IMR-90 (cell line): Measurements from ENCODE around the gene PLCH1. TPM values are rescaled to one million over a fixed set of nuclear protein-coding genes. Genes with fewer than 3 reads are reported as not detected.

ENCODE experiments used
- ATAC-seq: fragments of 200-7000 bp; cut with Tn5 transposase; 2 replicates; pipeline ENCODE4 v1.9.1; 2020; ENCODE audit warnings: low read depth, mild to moderate bottlenecking, moderate library complexity
- BruUV-seq: library from RNA; stranded (reverse); fragments of 400-500 nt; replicated peaks from 2 replicates; lab custom pipeline; 2021; lab: Mats Ljungman, UMichigan
- CTCF ChIA-PET: fragments of 300-600 bp; formaldehyde crosslinking; extraction: SDS; loops from one replicate; lab custom pipeline; 2021; ENCODE audit warnings: antibody characterized with exemption; lab: Yijun Ruan, JAX
- POLR2A ChIA-PET: fragments of 300-600 bp; sonication (Branson Sonifier 250); formaldehyde crosslinking; loops from one replicate; lab custom pipeline; 2022; ENCODE audit warnings: antibody characterized with exemption; ENCODE audit not compliant: unreplicated experiment; lab: Charles Lee
- DNase-seq: peaks from one replicate; pipeline ENCODE4 v3.0.0; 2013
- H2AFZ ChIP-seq: replicated peaks from 2 replicates; pipeline ENCODE3; 2013; ENCODE audit warnings: low read length, mild to moderate bottlenecking; ENCODE audit not compliant: poor library complexity
- H2AK5ac ChIP-seq: 2 replicates; pipeline ENCODE4 v1.6.1; 2013; ENCODE audit warnings: low read depth, low read length, inconsistent platforms
- H2AK9ac ChIP-seq: replicated peaks from 2 replicates; pipeline ENCODE3; 2013; ENCODE audit warnings: mild to moderate bottlenecking, low read depth, low read length, moderate library complexity; ENCODE audit not compliant: poor library complexity
- H2BK120ac ChIP-seq: 2 replicates; pipeline ENCODE4 v1.6.1; 2013; ENCODE audit warnings: low read depth, low read length, inconsistent platforms
- H2BK15ac ChIP-seq: 3 replicates; pipeline ENCODE4 v1.6.1; 2013; ENCODE audit warnings: low read depth, low read length, inconsistent platforms
- H2BK20ac ChIP-seq: 2 replicates; pipeline ENCODE4 v1.6.1; 2013; ENCODE audit warnings: low read depth, mild to moderate bottlenecking, inconsistent platforms, low read length, moderate library complexity
- H2BK5ac ChIP-seq: 2 replicates; pipeline ENCODE4 v1.6.1; 2013; ENCODE audit warnings: mild to moderate bottlenecking, low read depth, low read length, inconsistent platforms; ENCODE audit not compliant: poor library complexity, severe bottlenecking
- H3K14ac ChIP-seq: replicated peaks from 2 replicates; pipeline ENCODE4 v1.6.1; 2013; ENCODE audit warnings: low read depth, low read length, inconsistent platforms
- H3K18ac ChIP-seq: 2 replicates; pipeline ENCODE4 v1.6.1; 2013; ENCODE audit warnings: low read depth, low read length, control low read depth
- H3K23ac ChIP-seq: 2 replicates; pipeline ENCODE4 v1.6.1; 2013; ENCODE audit warnings: low read depth, low read length, inconsistent platforms
- H3K27ac ChIP-seq: 2 replicates; pipeline ENCODE4 v1.5.1; 2013; ENCODE audit warnings: mild to moderate bottlenecking, control low read depth, low read length; ENCODE audit not compliant: insufficient read depth
- H3K27me3 ChIP-seq: 2 replicates; pipeline ENCODE4 v1.6.1; 2013; ENCODE audit warnings: low read length; ENCODE audit not compliant: control insufficient read depth, insufficient read depth
- H3K36me3 ChIP-seq: 2 replicates; pipeline ENCODE4 v1.6.1; 2013; ENCODE audit warnings: low read length, mixed read lengths; ENCODE audit not compliant: control insufficient read depth, insufficient read depth
- H3K4ac ChIP-seq: 2 replicates; pipeline ENCODE4 v1.6.1; 2013; ENCODE audit warnings: low read depth, low read length, inconsistent platforms
- H3K4me1 ChIP-seq: 2 replicates; pipeline ENCODE4 v1.6.1; 2013; ENCODE audit warnings: low read length, mixed read lengths; ENCODE audit not compliant: control insufficient read depth, insufficient read depth
- H3K4me2 ChIP-seq: 2 replicates; pipeline ENCODE4 v1.6.1; 2013; ENCODE audit warnings: low read depth, mild to moderate bottlenecking, control low read depth, low read length, moderate library complexity
- H3K4me3 ChIP-seq: 2 replicates; pipeline ENCODE4 v1.5.1; 2013; ENCODE audit warnings: low read depth, mild to moderate bottlenecking, control low read depth, low read length, moderate library complexity; ENCODE audit not compliant: insufficient read depth
- H3K56ac ChIP-seq: 2 replicates; pipeline ENCODE4 v1.6.1; 2013; ENCODE audit warnings: low read length, inconsistent platforms; ENCODE audit not compliant: insufficient read depth; ENCODE audit errors: extremely low read depth
- H3K79me1 ChIP-seq, 2 experiments: 2 replicates each; pipeline ENCODE4 v1.6.1; 2013; ENCODE audit warnings: low read length in 2 of 2, inconsistent platforms in 1 of 2, low read depth in 1 of 2
- H3K9ac ChIP-seq: 2 replicates; pipeline ENCODE4 v1.6.1; 2013; ENCODE audit warnings: low read depth, low read length, control low read depth
- H3K9me1 ChIP-seq: 2 replicates; pipeline ENCODE4 v1.6.1; 2013; ENCODE audit warnings: low read length, inconsistent platforms; ENCODE audit not compliant: insufficient read depth
- H3K9me3 ChIP-seq: 2 replicates; pipeline ENCODE4 v1.6.1; 2013; ENCODE audit warnings: low read length; ENCODE audit not compliant: control insufficient read depth, insufficient read depth
- H4K20me1 ChIP-seq: 2 replicates; pipeline ENCODE4 v1.6.1; 2013; ENCODE audit warnings: low read length, inconsistent platforms; ENCODE audit not compliant: insufficient read depth
- H4K5ac ChIP-seq: 2 replicates; pipeline ENCODE4 v1.6.1; 2013; ENCODE audit warnings: mild to moderate bottlenecking, low read depth, low read length, control low read depth
- H4K8ac ChIP-seq, 2 experiments: 2 replicates each; pipeline ENCODE4 v1.6.1; 2013; ENCODE audit warnings: low read depth in 2 of 2, low read length in 2 of 2, control low read depth in 1 of 2, inconsistent platforms in 1 of 2
- H4K91ac ChIP-seq: 2 replicates; pipeline ENCODE4 v1.6.1; 2013; ENCODE audit warnings: low read depth, low read length, inconsistent platforms; ENCODE audit not compliant: insufficient read depth
- CHD1 ChIP-seq: IDR thresholded peaks from 2 replicates; pipeline ENCODE4 v1.6.1; 2012; ENCODE audit warnings: low read depth, low read length, improper control_type of control experiment
- CTCF ChIP-seq: conservative IDR thresholded peaks from 2 replicates; pipeline ENCODE4 v1.5.1; 2012; ENCODE audit warnings: mild to moderate bottlenecking, low read depth, low read length, improper control_type of control experiment
- MAFK ChIP-seq: IDR thresholded peaks from 2 replicates; pipeline ENCODE4 v1.6.1; 2012; ENCODE audit warnings: low read depth, low read length, improper control_type of control experiment
- MXI1 ChIP-seq: IDR thresholded peaks from 2 replicates; pipeline ENCODE4 v1.6.1; 2012; ENCODE audit warnings: low read depth, mild to moderate bottlenecking, low read length, moderate library complexity, borderline replicate concordance
- RFX5 ChIP-seq: IDR thresholded peaks from 2 replicates; pipeline ENCODE4 v1.8.0; 2012; ENCODE audit warnings: low read depth, mild to moderate bottlenecking, low read length, moderate library complexity
- WGBS, 2 experiments: methylation state at CpG; one replicate each; pipeline versions ENCODE4 v1.1.5 to v1.1.7; 2013; ENCODE audit warnings: missing lambda C conversion rate in 2 of 2; ENCODE audit not compliant: insufficient read length in 1 of 2; ENCODE audit errors: extremely low coverage in 2 of 2; 5-methylcytosine and 5-hydroxymethylcytosine counted together
- dilution Hi-C: fragments of 300-500 bp; cut with HindIII; formaldehyde crosslinking; loops from one replicate; pipeline ENCODE4 v1.14.3; 2018; ENCODE audit warnings: low sequenced_read_pairs; ENCODE audit not compliant: unreplicated experiment
- in situ Hi-C: fragments of 300-500 bp; cut with MboI; formaldehyde crosslinking; loops from 3 replicates; pipeline ENCODE4 v1.14.3; 2019; ENCODE audit warnings: low sequenced_read_pairs, inconsistent platforms, mixed read lengths
- intact Hi-C: fragments of 100-400 bp; cut with micrococcal nuclease; formaldehyde crosslinking; loops from 2 replicates; pipeline ENCODE4 v1.10.0; 2022
- polyA plus RNA-seq, 3 experiments: library from polyadenylated mRNA; depleted of rRNA; stranded (reverse); fragments of >200 nt; gene quantifications; 2 replicates each; pipeline ENCODE4 v1.2.3, GENCODE V29; 2012; ENCODE audit warnings: low replicate concordance in 1 of 3
- total RNA-seq: library from RNA; depleted of rRNA; stranded (reverse); fragments of >200 nt; gene quantifications from 2 replicates; pipeline ENCODE4 v1.2.3, GENCODE V29; 2012

Gene PLCH1
- total and polyA plus RNA-seq, 2 of the 4 experiments (the other 2 are of a cell fraction) = not detected

GRCh38 chr3:155411500-155412223, 333.2 kb downstream of the PLCH1 start:
- dilution Hi-C loops = no loop called here
- Histone ChIP-seq H3K27me3 (no peaks in the 10 kb centered on the region), H3K56ac (no peak overlapping the region), H3K4ac (no peak overlapping the region), H2BK120ac (no peak overlapping the region), H2AK9ac (no peak overlapping the region), H2BK15ac (no peak overlapping the region), H4K20me1 (no peaks in the 10 kb centered on the region), H4K5ac (no peak overlapping the region), H2AFZ (no peak overlapping the region), H3K18ac (no peak overlapping the region), H4K91ac (no peak overlapping the region), H3K4me2 (no peak overlapping the region), H3K36me3 (no peaks in the 10 kb centered on the region), H3K9me3 (no peaks in the 10 kb centered on the region), H3K4me3 (no peak overlapping the region), H3K23ac (no peak overlapping the region), H2AK5ac (no peak overlapping the region), H2BK5ac (no peak overlapping the region), H2BK20ac (no peak overlapping the region), H3K9ac (no peak overlapping the region), H4K8ac (no peak overlapping the region), H3K14ac (no peak overlapping the region), H3K9me1 (0 out of 2 replicates have a peak, but pooled peaks cover 3% of the 10 kb centered on the region), H3K27ac (no peak overlapping the region), H3K79me1 (no peaks in the 10 kb centered on the region), H3K4me1 (no peaks in the 10 kb centered on the region)
- in situ Hi-C loops = no loop called here
- intact Hi-C loops = no loop called here
- POLR2A ChIA-PET = no interaction called here
- no TSS peak for BruUV-seq
- WGBS, 2 experiments = no CpG with 5 or more reads among the region's 5 CpGs
- ATAC-seq (no peak), DNase-seq (no peak)
- CTCF ChIA-PET = interaction anchor here (0.7 kb wide), 1 partner anchor 574 kb away, joined by 3 read pairs; no protein-coding TSS in a partner anchor
- TF ChIP-seq MAFK = no peak
- no peak for TF ChIP-seq MXI1
- TF ChIP-seq RFX5 = no peak
- no peak for TF ChIP-seq CHD1
- TF ChIP-seq CTCF = no peak
